ENCODE results near the gene SUGCT. TPM values are rescaled to one million over a fixed set of nuclear protein-coding genes. Genes with fewer than 3 reads are reported as not detected.
A peak's percentile ranks its signal among the peaks of the same experiment; 100 is the strongest.

The SUGCT gene
- total and polyA plus RNA-seq, 5 donors from 2014 or later, result 0.52 to 3.1 (median 1.5) TPM; not detected in 1

DNA sequence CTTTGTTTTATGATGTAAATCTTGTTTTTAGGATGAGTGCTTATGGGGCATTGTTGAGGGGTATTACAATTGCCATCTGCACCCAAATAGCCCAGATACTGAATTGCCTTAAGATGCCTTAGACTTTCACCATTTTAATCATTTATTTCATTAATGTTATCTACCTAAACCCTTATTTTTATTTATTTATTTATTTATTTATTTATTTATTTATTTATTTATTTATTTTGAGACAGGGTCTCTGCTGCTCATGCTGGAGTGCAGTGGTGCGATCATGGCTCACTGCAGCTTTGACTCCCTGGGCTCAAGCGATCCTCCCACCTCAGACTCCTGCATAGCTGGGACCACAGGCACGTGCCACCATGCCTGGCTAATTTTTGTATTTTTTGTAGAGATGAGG lies 560.2 kb downstream of the SUGCT start:
- no peaks in the 10 kb centered on the region for H3K4me1 Mint-ChIP-seq
- Histone ChIP-seq H3K9me3 (ENCODE audit: control insufficient read depth in 2 of 2, low read length in 2 of 2) (no peaks in the 10 kb centered on the region), H3K27me3 (ENCODE audit: control insufficient read depth, insufficient read depth, low read length) (no peaks in the 10 kb centered on the region), H3K4me3 (ENCODE audit: low read depth, low read length) (no peak overlapping the region), H3K4me1 (ENCODE audit: control insufficient read depth, insufficient read depth, low read length, poor library complexity, severe bottlenecking) (no peaks in the 10 kb centered on the region), H3K36me3 (ENCODE audit: control insufficient read depth, insufficient read depth, low read length) (no peaks in the 10 kb centered on the region), H3K27ac (ENCODE audit: insufficient read depth, low read length, poor library complexity, severe bottlenecking) (no peak overlapping the region)
- no peak overlapping the region for H3K27ac Mint-ChIP-seq
- no peak overlapping the region for H3K4me3 Mint-ChIP-seq
- no peaks in the 10 kb centered on the region for H3K36me3 Mint-ChIP-seq
- ATAC-seq (ENCODE audit: low read depth in 2 of 2), result no peak
- no peaks in the 10 kb centered on the region for H3K27me3 Mint-ChIP-seq
- no peak for DNase-seq
- peaks cover 0 to 3% (median 0%) of the 10 kb centered on the region in 7 donors for H3K9me3 Mint-ChIP-seq

DNA sequence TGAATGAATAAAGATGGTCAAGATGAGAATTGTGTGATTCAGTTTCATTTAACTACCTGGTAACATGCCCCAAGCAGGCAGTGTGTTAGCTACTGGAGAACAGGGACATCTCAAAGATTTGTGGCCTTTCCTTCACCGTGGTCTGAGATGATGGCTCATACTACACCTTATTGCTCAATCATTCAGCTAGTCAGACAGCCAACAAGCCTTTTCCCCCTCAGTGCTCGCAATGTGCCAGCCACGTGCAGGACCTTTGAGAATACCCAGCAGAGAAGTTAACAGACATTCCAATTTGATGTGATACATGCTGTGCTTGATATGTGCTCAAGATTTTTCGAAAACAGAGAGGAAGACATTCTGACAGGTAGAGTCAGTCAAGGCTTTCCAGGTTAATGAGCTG lies 562.8 kb downstream of the SUGCT start:
- H3K4me3 ChIP-seq (ENCODE audit: low read depth, low read length), result no peak overlapping the region
- H3K27ac ChIP-seq (ENCODE audit: insufficient read depth, low read length, poor library complexity, severe bottlenecking), result no peak overlapping the region
- no peak for DNase-seq
- Mint-ChIP-seq H3K36me3 (no peaks in the 10 kb centered on the region), H3K4me3 (no peak overlapping the region), H3K4me1 (peaks cover 0 to 3% (median 1%) of the 10 kb centered on the region in 4 donors), H3K9me3 (peaks cover 0 to 4% (median 0%) of the 10 kb centered on the region in 7 donors), H3K27me3 (no peaks in the 10 kb centered on the region), H3K27ac (peak overlapping the region in 1 of 3 donors; percentile 48)
- ATAC-seq (ENCODE audit: low read depth in 2 of 2), result no peak
- H3K9me3 ChIP-seq (ENCODE audit: control insufficient read depth in 2 of 2, low read length in 2 of 2), result no peaks in the 10 kb centered on the region
- H3K27me3 ChIP-seq (ENCODE audit: control insufficient read depth, insufficient read depth, low read length), result no peaks in the 10 kb centered on the region
- H3K4me1 ChIP-seq (ENCODE audit: control insufficient read depth, insufficient read depth, low read length, poor library complexity, severe bottlenecking), result no peaks in the 10 kb centered on the region
- no peaks in the 10 kb centered on the region for H3K36me3 ChIP-seq (ENCODE audit: control insufficient read depth, insufficient read depth, low read length)

DNA sequence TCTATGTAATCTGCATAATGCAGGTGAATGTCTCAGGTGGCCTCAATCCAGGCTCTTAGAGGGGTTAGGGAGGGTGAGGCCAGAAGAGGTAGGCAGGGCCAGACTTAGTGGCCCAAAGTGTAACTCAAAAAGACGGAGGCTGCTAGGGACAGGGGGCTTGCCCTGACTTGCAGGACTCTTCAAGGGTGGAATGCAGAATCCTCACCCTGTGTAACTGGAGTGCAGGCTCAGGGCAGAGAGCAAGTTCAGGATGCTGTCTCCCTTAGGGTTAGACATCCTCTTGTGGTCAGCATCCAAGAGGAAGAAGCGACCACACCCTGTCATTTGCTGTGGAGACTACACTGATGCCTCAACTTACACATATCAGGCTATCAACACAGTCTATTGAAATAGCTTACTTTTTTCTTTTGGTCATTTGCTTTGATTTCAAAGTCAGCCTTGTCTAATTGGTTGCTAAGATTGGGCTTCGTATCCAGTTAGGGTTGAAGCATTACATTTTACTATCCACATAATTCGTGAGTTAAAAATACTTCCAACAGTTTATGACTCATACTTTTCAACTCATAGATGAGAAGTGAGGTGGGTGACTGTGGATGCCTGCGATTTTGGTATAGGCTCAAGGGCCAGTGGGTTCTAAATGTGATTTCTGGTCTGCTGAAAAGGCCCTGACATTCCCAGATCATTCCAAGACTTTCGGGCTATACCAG lies 563.6 kb downstream of the SUGCT start:
- no peaks in the 10 kb centered on the region for H3K27me3 Mint-ChIP-seq
- Histone ChIP-seq H3K4me3 (ENCODE audit: low read depth, low read length) (no peak overlapping the region), H3K4me1 (ENCODE audit: control insufficient read depth, insufficient read depth, low read length, poor library complexity, severe bottlenecking) (no peaks in the 10 kb centered on the region), H3K9me3 (ENCODE audit: control insufficient read depth in 2 of 2, low read length in 2 of 2) (no peaks in the 10 kb centered on the region), H3K27me3 (ENCODE audit: control insufficient read depth, insufficient read depth, low read length) (no peaks in the 10 kb centered on the region), H3K36me3 (ENCODE audit: control insufficient read depth, insufficient read depth, low read length) (no peaks in the 10 kb centered on the region), H3K27ac (ENCODE audit: insufficient read depth, low read length, poor library complexity, severe bottlenecking) (no peak overlapping the region)
- no peak for ATAC-seq (ENCODE audit: low read depth in 2 of 2)
- peaks cover 0 to 5% (median 0%) of the 10 kb centered on the region in 7 donors for H3K9me3 Mint-ChIP-seq
- peak overlapping the region in 1 of 3 donors; percentile 48 for H3K27ac Mint-ChIP-seq
- no peaks in the 10 kb centered on the region for H3K36me3 Mint-ChIP-seq
- peaks cover 0 to 3% (median 1%) of the 10 kb centered on the region in 4 donors for H3K4me1 Mint-ChIP-seq
- DNase-seq, result no peak
- no peak overlapping the region for H3K4me3 Mint-ChIP-seq

DNA sequence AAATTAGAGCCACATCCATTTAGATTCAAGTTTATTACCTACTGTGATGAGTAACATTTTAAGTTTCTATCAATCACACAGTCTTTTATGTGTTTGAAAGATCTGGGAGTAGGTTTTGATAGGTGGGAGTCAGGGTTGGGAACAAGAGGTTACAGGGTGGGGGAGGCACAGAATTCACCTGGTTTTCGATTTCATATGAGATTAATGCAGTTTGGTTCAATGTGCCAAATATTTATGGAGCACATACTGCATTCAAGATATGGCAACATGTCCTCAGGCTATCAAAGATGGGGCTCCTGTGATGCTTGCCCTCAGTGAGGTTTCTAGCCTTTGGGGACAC lies 564.1 kb downstream of the SUGCT start:
- H3K36me3 Mint-ChIP-seq, result no peaks in the 10 kb centered on the region
- H3K4me3 ChIP-seq (ENCODE audit: low read depth, low read length), result no peak overlapping the region
- no peak overlapping the region for H3K4me3 Mint-ChIP-seq
- H3K9me3 ChIP-seq (ENCODE audit: control insufficient read depth in 2 of 2, low read length in 2 of 2), result no peaks in the 10 kb centered on the region
- H3K9me3 Mint-ChIP-seq, result peaks cover 0 to 5% (median 0%) of the 10 kb centered on the region in 7 donors
- H3K27ac ChIP-seq (ENCODE audit: insufficient read depth, low read length, poor library complexity, severe bottlenecking), result no peak overlapping the region
- H3K27me3 Mint-ChIP-seq, result no peaks in the 10 kb centered on the region
- no peak for DNase-seq
- H3K4me1 ChIP-seq (ENCODE audit: control insufficient read depth, insufficient read depth, low read length, poor library complexity, severe bottlenecking), result no peaks in the 10 kb centered on the region
- H3K27me3 ChIP-seq (ENCODE audit: control insufficient read depth, insufficient read depth, low read length), result no peaks in the 10 kb centered on the region
- no peaks in the 10 kb centered on the region for H3K36me3 ChIP-seq (ENCODE audit: control insufficient read depth, insufficient read depth, low read length)
- H3K4me1 Mint-ChIP-seq, result peaks cover 0 to 3% (median 1%) of the 10 kb centered on the region in 4 donors
- no peak overlapping the region for H3K27ac Mint-ChIP-seq
- ATAC-seq (ENCODE audit: low read depth in 2 of 2), result no peak

DNA sequence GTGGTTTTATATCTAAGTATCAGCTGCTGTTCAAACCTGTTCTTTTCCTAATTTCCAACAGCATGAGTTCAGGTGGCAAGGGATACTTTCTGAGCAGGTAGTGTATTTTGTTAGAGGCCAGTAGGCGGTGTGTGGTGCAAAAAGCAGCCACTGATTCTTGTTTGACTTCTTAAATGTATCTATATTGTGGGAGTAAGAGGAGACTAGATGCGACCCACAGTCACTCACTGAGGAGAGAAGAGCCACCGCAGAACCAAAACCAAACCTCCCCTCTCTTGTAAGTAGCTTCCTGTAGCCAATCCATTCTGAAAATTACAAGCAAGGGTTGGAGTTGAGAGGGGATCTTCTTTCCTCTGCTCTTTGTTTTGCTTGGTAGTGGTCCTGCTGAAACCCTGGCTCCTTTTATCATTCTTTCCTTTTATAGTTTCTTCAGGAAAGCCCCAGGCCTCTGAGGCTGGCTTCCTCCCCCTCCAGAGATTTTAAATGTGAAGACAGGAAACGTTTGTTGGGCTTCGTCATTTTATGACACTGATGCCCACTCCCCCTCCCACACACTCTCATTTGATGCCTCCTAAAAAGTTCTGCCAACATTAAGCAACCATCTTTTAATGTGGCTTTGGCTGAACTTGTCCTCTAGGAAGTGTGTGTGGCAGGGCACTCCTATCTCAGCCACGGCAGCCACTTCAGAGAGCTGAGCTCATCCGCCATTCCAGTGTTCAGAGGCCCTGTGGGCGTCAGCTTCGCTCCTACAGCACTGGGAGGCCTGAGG lies 566.0 kb downstream of the SUGCT start:
- Histone ChIP-seq H3K36me3 (ENCODE audit: control insufficient read depth, insufficient read depth, low read length) (no peaks in the 10 kb centered on the region), H3K4me1 (ENCODE audit: control insufficient read depth, insufficient read depth, low read length, poor library complexity, severe bottlenecking) (no peaks in the 10 kb centered on the region), H3K9me3 (ENCODE audit: control insufficient read depth in 2 of 2, low read length in 2 of 2) (no peaks in the 10 kb centered on the region), H3K4me3 (ENCODE audit: low read depth, low read length) (no peak overlapping the region), H3K27ac (ENCODE audit: insufficient read depth, low read length, poor library complexity, severe bottlenecking) (no peak overlapping the region), H3K27me3 (ENCODE audit: control insufficient read depth, insufficient read depth, low read length) (no peaks in the 10 kb centered on the region)
- H3K4me1 Mint-ChIP-seq, result peaks cover 0 to 3% (median 1%) of the 10 kb centered on the region in 4 donors
- H3K4me3 Mint-ChIP-seq, result peak overlapping the region in 1 of 4 donors; percentile 27
- DNase-seq (peak in 1 of 3 donors; percentile 33), ATAC-seq (ENCODE audit: low read depth in 2 of 2) (no peak)
- H3K36me3 Mint-ChIP-seq, result no peaks in the 10 kb centered on the region
- H3K9me3 Mint-ChIP-seq, result peaks cover 0 to 5% (median 0%) of the 10 kb centered on the region in 7 donors
- no peaks in the 10 kb centered on the region for H3K27me3 Mint-ChIP-seq
- peak overlapping the region in 1 of 3 donors; percentile 39 for H3K27ac Mint-ChIP-seq

DNA sequence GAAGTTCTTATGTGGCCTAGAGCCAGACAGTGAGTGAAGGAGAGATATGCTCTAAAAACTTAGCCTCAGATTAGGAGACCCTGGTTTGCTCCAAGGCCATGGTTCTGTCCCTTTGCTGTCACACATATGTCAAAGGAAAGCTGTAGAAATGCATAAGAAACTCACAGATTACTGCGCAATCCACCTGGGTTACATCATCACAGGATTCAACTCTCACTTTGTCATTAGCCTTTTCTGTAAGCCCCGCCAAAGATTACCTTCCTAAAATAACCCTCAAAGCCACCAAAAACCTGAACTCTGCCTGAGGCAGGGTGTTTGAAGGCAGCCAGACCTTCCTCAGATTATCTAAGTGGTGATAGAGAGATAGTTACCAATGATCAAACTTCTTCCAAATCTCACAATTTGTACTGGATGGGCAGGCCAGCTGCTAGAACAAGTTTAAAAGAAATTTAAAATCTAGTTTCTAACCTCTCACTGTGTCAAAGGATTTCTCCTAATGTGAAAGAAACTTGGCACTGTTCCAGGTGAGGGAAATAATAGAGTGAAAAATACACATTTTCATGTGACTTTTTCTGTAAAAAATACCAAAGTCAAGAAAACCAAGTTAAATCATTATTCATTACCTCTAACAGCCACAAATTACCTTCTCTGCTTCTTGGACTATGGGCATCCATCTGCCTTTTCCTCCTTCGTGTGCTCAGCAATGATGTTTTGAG lies 567.2 kb downstream of the SUGCT start:
- ATAC-seq (ENCODE audit: low read depth in 2 of 2) (no peak), DNase-seq (no peak)
- no peaks in the 10 kb centered on the region for H3K27me3 Mint-ChIP-seq
- no peaks in the 10 kb centered on the region for H3K36me3 ChIP-seq (ENCODE audit: control insufficient read depth, insufficient read depth, low read length)
- no peak overlapping the region for H3K4me3 Mint-ChIP-seq
- H3K27me3 ChIP-seq (ENCODE audit: control insufficient read depth, insufficient read depth, low read length), result no peaks in the 10 kb centered on the region
- H3K27ac Mint-ChIP-seq, result no peak overlapping the region
- peaks cover 0 to 9% (median 0%) of the 10 kb centered on the region in 7 donors for H3K9me3 Mint-ChIP-seq
- no peaks in the 10 kb centered on the region for H3K36me3 Mint-ChIP-seq
- H3K9me3 ChIP-seq (ENCODE audit: control insufficient read depth in 2 of 2, low read length in 2 of 2), result no peaks in the 10 kb centered on the region
- H3K27ac ChIP-seq (ENCODE audit: insufficient read depth, low read length, poor library complexity, severe bottlenecking), result no peak overlapping the region
- no peak overlapping the region for H3K4me3 ChIP-seq (ENCODE audit: low read depth, low read length)
- H3K4me1 Mint-ChIP-seq, result peaks cover 0 to 3% (median 1%) of the 10 kb centered on the region in 4 donors
- no peaks in the 10 kb centered on the region for H3K4me1 ChIP-seq (ENCODE audit: control insufficient read depth, insufficient read depth, low read length, poor library complexity, severe bottlenecking)

DNA sequence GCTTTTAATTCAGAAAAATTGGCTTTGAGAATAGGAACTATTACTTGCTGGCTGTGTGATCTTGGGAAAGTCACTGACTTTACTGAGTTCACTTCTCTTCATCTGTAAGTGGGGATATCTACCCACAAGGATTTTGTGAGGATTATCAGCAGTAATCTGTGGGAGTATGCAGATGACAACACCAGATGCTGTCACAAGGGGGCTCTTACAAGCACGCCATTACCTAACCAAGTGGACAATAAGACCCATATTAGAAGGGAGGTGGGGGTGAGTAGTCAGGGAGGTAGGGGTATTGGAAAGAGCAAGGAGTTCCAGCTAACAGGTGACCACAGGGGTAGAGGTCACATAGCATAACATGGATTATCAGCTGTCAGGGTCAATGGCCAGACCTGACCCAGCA lies 569.4 kb downstream of the SUGCT start:
- Histone ChIP-seq H3K9me3 (ENCODE audit: control insufficient read depth in 2 of 2, low read length in 2 of 2) (no peaks in the 10 kb centered on the region), H3K36me3 (ENCODE audit: control insufficient read depth, insufficient read depth, low read length) (no peaks in the 10 kb centered on the region), H3K27me3 (ENCODE audit: control insufficient read depth, insufficient read depth, low read length) (no peaks in the 10 kb centered on the region), H3K27ac (ENCODE audit: insufficient read depth, low read length, poor library complexity, severe bottlenecking) (no peak overlapping the region), H3K4me1 (ENCODE audit: control insufficient read depth, insufficient read depth, low read length, poor library complexity, severe bottlenecking) (no peaks in the 10 kb centered on the region), H3K4me3 (ENCODE audit: low read depth, low read length) (no peak overlapping the region)
- Mint-ChIP-seq H3K9me3 (peaks cover 0 to 8% (median 0%) of the 10 kb centered on the region in 7 donors), H3K4me3 (no peak overlapping the region), H3K36me3 (no peaks in the 10 kb centered on the region), H3K27ac (no peak overlapping the region), H3K4me1 (peaks cover 0 to 3% (median 1%) of the 10 kb centered on the region in 4 donors), H3K27me3 (no peaks in the 10 kb centered on the region)
- DNase-seq, result no peak
- ATAC-seq (ENCODE audit: low read depth in 2 of 2), result no peak

Measured in CD4-positive, CD25-positive, alpha-beta regulatory T cell (primary cell).